Immature natural killer cell (primary cell): ENCODE measurements around the gene TGFB2. TPM values are rescaled to one million over a fixed set of nuclear protein-coding genes. Genes with fewer than 3 reads are reported as not detected.

Source experiments
- DNase-seq, 3 donors: peaks; one replicate each; pipeline ENCODE4 v3.0.0; 2022; ENCODE audit warnings: mixed read lengths in 1 of 3
- H3K27ac Mint-ChIP-seq, 6 donors: one replicate each; pipeline ENCODE4 v1.8.0; 2020; ENCODE audit warnings: mixed read lengths in 6 of 6, mild to moderate bottlenecking in 5 of 6, inconsistent platforms in 4 of 6, moderate library complexity in 3 of 6
- H3K27me3 Mint-ChIP-seq, 3 donors: one replicate each; pipeline ENCODE4 v1.8.0; 2020 to 2021; ENCODE audit warnings: low read depth in 3 of 3, mild to moderate bottlenecking in 3 of 3, mixed read lengths in 3 of 3, moderate library complexity in 3 of 3, inconsistent platforms in 1 of 3
- H3K36me3 Mint-ChIP-seq, 3 donors: one replicate each; pipeline ENCODE4 v1.8.0; 2020; ENCODE audit warnings: mixed read lengths in 3 of 3, inconsistent platforms in 2 of 3, mild to moderate bottlenecking in 2 of 3
- H3K4me1 Mint-ChIP-seq, 2 donors: one replicate each; pipeline ENCODE4 v1.8.0; 2020; ENCODE audit warnings: inconsistent platforms in 2 of 2, mild to moderate bottlenecking in 2 of 2, mixed read lengths in 2 of 2, moderate library complexity in 1 of 2
- H3K4me3 Mint-ChIP-seq, 5 donors: one replicate each; pipeline ENCODE4 v1.8.0; 2020; ENCODE audit warnings: mild to moderate bottlenecking in 5 of 5, mixed read lengths in 5 of 5, inconsistent platforms in 3 of 5, moderate library complexity in 3 of 5
- H3K9me3 Mint-ChIP-seq, 6 donors: one replicate each; pipeline ENCODE4 v1.8.0; 2020; ENCODE audit warnings: mild to moderate bottlenecking in 6 of 6, mixed read lengths in 6 of 6, inconsistent platforms in 4 of 6, moderate library complexity in 3 of 6
- polyA plus RNA-seq, 3 donors: library from polyadenylated mRNA; unstranded; fragments of 300-500 nt; fragmentation: Illumina TruSeq; gene quantifications; one replicate each; pipeline ENCODE4 v1.2.3, GENCODE V29; 2021

Gene TGFB2
- polyA plus RNA-seq, 3 donors from 2014 or later = 0.07 TPM; not detected in 2

GRCh38 chr1:218374401-218375353 is 29.5 kb downstream of the TGFB2 start:
- Mint-ChIP-seq H3K36me3 (no peaks in the 10 kb centered on the region), H3K27me3 (peaks cover 0 to 4% (median 2%) of the 10 kb centered on the region in 3 donors), H3K4me3 (no peak overlapping the region), H3K27ac (no peak overlapping the region), H3K9me3 (no peaks in the 10 kb centered on the region), H3K4me1 (peaks cover 9 to 10% of the 10 kb centered on the region in 2 donors)
- no peak for DNase-seq

- Mint-ChIP-seq H3K4me3 (peak overlapping the region in 1 of 5 donors; percentile 45), H3K27me3 (peaks cover 0 to 4% (median 2%) of the 10 kb centered on the region in 3 donors), H3K9me3 (peaks cover 0 to 4% (median 0%) of the 10 kb centered on the region in 6 donors), H3K4me1 (peaks cover 9 to 10% of the 10 kb centered on the region in 2 donors), H3K27ac (no peak overlapping the region), H3K36me3 (no peaks in the 10 kb centered on the region)
- DNase-seq = no peak
Measured at GRCh38 chr1:218376722-218377121, 31.6 kb downstream of the TGFB2 start.

- no peak overlapping the region for H3K27ac Mint-ChIP-seq
- peaks cover 0 to 4% (median 4%) of the 10 kb centered on the region in 3 donors for H3K27me3 Mint-ChIP-seq
- DNase-seq = peak in 2 of 3 donors; percentile 2 to 34
- peak overlapping the region in 2 of 5 donors; percentile 33 to 45 for H3K4me3 Mint-ChIP-seq
- H3K4me1 Mint-ChIP-seq = peaks cover 9 to 10% of the 10 kb centered on the region in 2 donors
- no peaks in the 10 kb centered on the region for H3K36me3 Mint-ChIP-seq
- peaks cover 0 to 4% (median 0%) of the 10 kb centered on the region in 6 donors for H3K9me3 Mint-ChIP-seq
Measured at GRCh38 chr1:218377143-218377660, 32.1 kb downstream of the TGFB2 start.

- H3K9me3 Mint-ChIP-seq = peaks cover 0 to 4% (median 0%) of the 10 kb centered on the region in 6 donors
- H3K27ac Mint-ChIP-seq = no peak overlapping the region
- no peak overlapping the region for H3K4me3 Mint-ChIP-seq
- no peaks in the 10 kb centered on the region for H3K36me3 Mint-ChIP-seq
- H3K27me3 Mint-ChIP-seq = peaks cover 0 to 4% (median 3%) of the 10 kb centered on the region in 3 donors
- no peak for DNase-seq
- H3K4me1 Mint-ChIP-seq = peaks cover 9 to 10% of the 10 kb centered on the region in 2 donors
Measured at GRCh38 chr1:218380125-218380977, 35.2 kb downstream of the TGFB2 start.

GRCh38 chr1:218382261-218382660 is 37.1 kb downstream of the TGFB2 start:
- Mint-ChIP-seq H3K27ac (no peak overlapping the region), H3K36me3 (no peaks in the 10 kb centered on the region), H3K27me3 (peaks cover 0 to 6% (median 0%) of the 10 kb centered on the region in 3 donors), H3K4me1 (peaks cover 5 to 6% of the 10 kb centered on the region in 2 donors), H3K9me3 (peaks cover 0 to 4% (median 0%) of the 10 kb centered on the region in 6 donors), H3K4me3 (no peak overlapping the region)
- no peak for DNase-seq

- no peak overlapping the region for H3K4me3 Mint-ChIP-seq
Measured at GRCh38 chr1:218383051-218383450, 37.9 kb downstream of the TGFB2 start.

GRCh38 chr1:218383681-218384080 is 38.5 kb downstream of the TGFB2 start:
- H3K4me3 Mint-ChIP-seq = no peak overlapping the region
- no peaks in the 10 kb centered on the region for H3K4me1 Mint-ChIP-seq
- peaks cover 0 to 4% (median 0%) of the 10 kb centered on the region in 6 donors for H3K9me3 Mint-ChIP-seq
- DNase-seq = no peak
- no peaks in the 10 kb centered on the region for H3K36me3 Mint-ChIP-seq
- H3K27ac Mint-ChIP-seq = no peak overlapping the region
- H3K27me3 Mint-ChIP-seq = peaks cover 0 to 4% (median 2%) of the 10 kb centered on the region in 3 donors

More at GRCh38 chr1:218383051-218383450, 37.9 kb downstream of the TGFB2 start:
- no peaks in the 10 kb centered on the region for H3K36me3 Mint-ChIP-seq
- H3K4me1 Mint-ChIP-seq = no peaks in the 10 kb centered on the region
- DNase-seq = no peak
- H3K27me3 Mint-ChIP-seq = peaks cover 0 to 4% (median 0%) of the 10 kb centered on the region in 3 donors
- H3K27ac Mint-ChIP-seq = no peak overlapping the region
- peaks cover 0 to 4% (median 0%) of the 10 kb centered on the region in 6 donors for H3K9me3 Mint-ChIP-seq

- peaks cover 0 to 4% (median 2%) of the 10 kb centered on the region in 3 donors for H3K27me3 Mint-ChIP-seq
- H3K4me1 Mint-ChIP-seq = no peaks in the 10 kb centered on the region
- H3K36me3 Mint-ChIP-seq = no peaks in the 10 kb centered on the region
Measured at GRCh38 chr1:218384581-218384993, 39.5 kb downstream of the TGFB2 start.

GRCh38 chr1:218388591-218388990 is 43.5 kb downstream of the TGFB2 start:
- Mint-ChIP-seq H3K27me3 (peaks cover 0 to 7% (median 3%) of the 10 kb centered on the region in 3 donors), H3K4me3 (no peak overlapping the region), H3K27ac (no peak overlapping the region), H3K36me3 (no peaks in the 10 kb centered on the region), H3K4me1 (no peaks in the 10 kb centered on the region), H3K9me3 (peaks cover 0 to 5% (median 0%) of the 10 kb centered on the region in 6 donors)
- DNase-seq = no peak

More at GRCh38 chr1:218384581-218384993, 39.5 kb downstream of the TGFB2 start:
- Mint-ChIP-seq H3K9me3 (peaks cover 0 to 4% (median 0%) of the 10 kb centered on the region in 6 donors), H3K27ac (no peak overlapping the region), H3K4me3 (no peak overlapping the region)
- no peak for DNase-seq

- no peak overlapping the region for H3K27ac Mint-ChIP-seq
- peaks cover 0 to 5% (median 0%) of the 10 kb centered on the region in 6 donors for H3K9me3 Mint-ChIP-seq
- H3K27me3 Mint-ChIP-seq = peaks cover 0 to 7% (median 3%) of the 10 kb centered on the region in 3 donors
- no peak overlapping the region for H3K4me3 Mint-ChIP-seq
- DNase-seq = no peak
- no peaks in the 10 kb centered on the region for H3K36me3 Mint-ChIP-seq
- H3K4me1 Mint-ChIP-seq = no peaks in the 10 kb centered on the region
Measured at GRCh38 chr1:218390618-218391017, 45.5 kb downstream of the TGFB2 start.

- H3K9me3 Mint-ChIP-seq = peaks cover 0 to 5% (median 0%) of the 10 kb centered on the region in 6 donors
- DNase-seq = no peak
- H3K4me1 Mint-ChIP-seq = no peaks in the 10 kb centered on the region
- H3K4me3 Mint-ChIP-seq = no peak overlapping the region
- peaks cover 0 to 7% (median 1%) of the 10 kb centered on the region in 3 donors for H3K27me3 Mint-ChIP-seq
- H3K36me3 Mint-ChIP-seq = no peaks in the 10 kb centered on the region
- no peak overlapping the region for H3K27ac Mint-ChIP-seq
Measured at GRCh38 chr1:218392780-218393179, 47.6 kb downstream of the TGFB2 start.

- Mint-ChIP-seq H3K27me3 (peaks cover 0 to 5% (median 1%) of the 10 kb centered on the region in 3 donors), H3K9me3 (peaks cover 0 to 5% (median 0%) of the 10 kb centered on the region in 6 donors), H3K27ac (no peak overlapping the region), H3K36me3 (no peaks in the 10 kb centered on the region), H3K4me3 (no peak overlapping the region), H3K4me1 (no peaks in the 10 kb centered on the region)
- DNase-seq = no peak
Measured at GRCh38 chr1:218394416-218394815, 49.3 kb downstream of the TGFB2 start.

GRCh38 chr1:218394989-218395388 is 49.9 kb downstream of the TGFB2 start:
- no peaks in the 10 kb centered on the region for H3K4me1 Mint-ChIP-seq
- H3K9me3 Mint-ChIP-seq = peaks cover 0 to 5% (median 0%) of the 10 kb centered on the region in 6 donors
- no peak overlapping the region for H3K4me3 Mint-ChIP-seq
- DNase-seq = no peak
- no peak overlapping the region for H3K27ac Mint-ChIP-seq
- H3K27me3 Mint-ChIP-seq = peaks cover 0 to 5% (median 1%) of the 10 kb centered on the region in 3 donors
- H3K36me3 Mint-ChIP-seq = no peaks in the 10 kb centered on the region
